ENCODE results near the gene GTF2F2.
A peak's percentile ranks its signal among the peaks of the same experiment; 100 is the strongest.
"Not testable (repeated sequence)": the region's sequence is repeated elsewhere in the genome, so short reads cannot be mapped to it uniquely, and the experiment has no call there.

The GTF2F2 gene

GRCh38 chr13:45185286-45185685 is 65.0 kb downstream of the GTF2F2 start:
- Histone ChIP-seq H3F3A (ENCODE audit: insufficient read depth, low read length) (no peaks in the 10 kb centered on the region; the same call in 1 of the 2 replicates), H3K4me2 (ENCODE audit: low read length) (no peak overlapping the region), H2AFZ (ENCODE audit: low read length) (no peak overlapping the region), H3K4me1 (ENCODE audit: insufficient read depth, low read length, severe bottlenecking) (peaks cover 11% of the 10 kb centered on the region), H3K27ac (ENCODE audit: low read depth, low read length, poor library complexity, severe bottlenecking) (peak overlapping the region; percentile 56), H3K4me3 (ENCODE audit: low read depth, low read length, poor library complexity, severe bottlenecking) (no peak overlapping the region), H3K9ac (ENCODE audit: low read length) (no peak overlapping the region), H3K79me2 (ENCODE audit: insufficient read depth, low read length) (no peaks in the 10 kb centered on the region), H3K9me2 (ENCODE audit: low read depth, low read length) (no peaks in the 10 kb centered on the region; the same call in 1 of the 2 replicates), H3K9me3 (ENCODE audit: low read length) (no peaks in the 10 kb centered on the region), H3K36me3 (ENCODE audit: insufficient read depth, low read length) (peaks cover 27% of the 10 kb centered on the region; the same call in 1 of the 2 replicates), H3K27me3 (ENCODE audit: insufficient read depth, low read length) (no peaks in the 10 kb centered on the region), H4K20me1 (ENCODE audit: insufficient read depth, low read length) (no peaks in the 10 kb centered on the region)
- TF ChIP-seq EZH2 (IDR thresholded peaks at IDR 0.05; ENCODE audit: borderline replicate concordance, low read length) (no peak), CTCF (IDR thresholded peaks at IDR 0.05; ENCODE audit: low read length) (no peak)

- not testable (repeated sequence) for H3F3A ChIP-seq (ENCODE audit: insufficient read depth, low read length); H3K4me2 ChIP-seq (ENCODE audit: low read length); H3K27ac ChIP-seq (ENCODE audit: low read depth, low read length, poor library complexity, severe bottlenecking); H2AFZ ChIP-seq (ENCODE audit: low read length); H4K20me1 ChIP-seq (ENCODE audit: insufficient read depth, low read length); H3K9ac ChIP-seq (ENCODE audit: low read length); H3K27me3 ChIP-seq (ENCODE audit: insufficient read depth, low read length); H3K9me2 ChIP-seq (ENCODE audit: low read depth, low read length); H3K79me2 ChIP-seq (ENCODE audit: insufficient read depth, low read length); H3K9me3 ChIP-seq (ENCODE audit: low read length); H3K4me3 ChIP-seq (ENCODE audit: low read depth, low read length, poor library complexity, severe bottlenecking)
- Histone ChIP-seq H3K36me3 (ENCODE audit: insufficient read depth, low read length) (peaks cover 20% of the 10 kb centered on the region; the same call in 1 of the 2 replicates), H3K4me1 (ENCODE audit: insufficient read depth, low read length, severe bottlenecking) (peaks cover 11% of the 10 kb centered on the region)
Measured at GRCh38 chr13:45189077-45189476, 68.8 kb downstream of the GTF2F2 start.

- not testable (repeated sequence) for H3K4me2 ChIP-seq (ENCODE audit: low read length); H3K4me1 ChIP-seq (ENCODE audit: insufficient read depth, low read length, severe bottlenecking); H3K4me3 ChIP-seq (ENCODE audit: low read depth, low read length, poor library complexity, severe bottlenecking); H3K9me2 ChIP-seq (ENCODE audit: low read depth, low read length); H3K27ac ChIP-seq (ENCODE audit: low read depth, low read length, poor library complexity, severe bottlenecking); H2AFZ ChIP-seq (ENCODE audit: low read length); H3K9ac ChIP-seq (ENCODE audit: low read length); H4K20me1 ChIP-seq (ENCODE audit: insufficient read depth, low read length); H3K27me3 ChIP-seq (ENCODE audit: insufficient read depth, low read length); H3K9me3 ChIP-seq (ENCODE audit: low read length); H3K79me2 ChIP-seq (ENCODE audit: insufficient read depth, low read length); H3F3A ChIP-seq (ENCODE audit: insufficient read depth, low read length)
- peaks cover 18% of the 10 kb centered on the region; the same call in 1 of the 2 replicates for H3K36me3 ChIP-seq (ENCODE audit: insufficient read depth, low read length)
Measured at GRCh38 chr13:45189511-45189910, 69.2 kb downstream of the GTF2F2 start.

- H2AFZ ChIP-seq (ENCODE audit: low read length) = no peak overlapping the region
- no peaks in the 10 kb centered on the region for H3F3A ChIP-seq (ENCODE audit: insufficient read depth, low read length)
- H3K79me2 ChIP-seq (ENCODE audit: insufficient read depth, low read length) = no peaks in the 10 kb centered on the region
- no peaks in the 10 kb centered on the region for H3K27me3 ChIP-seq (ENCODE audit: insufficient read depth, low read length)
- no peak overlapping the region for H3K4me2 ChIP-seq (ENCODE audit: low read length)
- no peaks in the 10 kb centered on the region; the same call in 1 of the 2 replicates for H3K9me2 ChIP-seq (ENCODE audit: low read depth, low read length)
- no peak overlapping the region for H3K4me3 ChIP-seq (ENCODE audit: low read depth, low read length, poor library complexity, severe bottlenecking)
- no peaks in the 10 kb centered on the region for H3K9me3 ChIP-seq (ENCODE audit: low read length)
- H3K9ac ChIP-seq (ENCODE audit: low read length) = no peak overlapping the region
- H4K20me1 ChIP-seq (ENCODE audit: insufficient read depth, low read length) = no peaks in the 10 kb centered on the region
- no peak overlapping the region for H3K27ac ChIP-seq (ENCODE audit: low read depth, low read length, poor library complexity, severe bottlenecking)
- no peaks in the 10 kb centered on the region for H3K4me1 ChIP-seq (ENCODE audit: insufficient read depth, low read length, severe bottlenecking)
- H3K36me3 ChIP-seq (ENCODE audit: insufficient read depth, low read length) = peaks cover 9% of the 10 kb centered on the region; the same call in 1 of the 2 replicates
- no peak for TF ChIP-seq CTCF (IDR thresholded peaks at IDR 0.05; ENCODE audit: low read length)
- no peak for TF ChIP-seq EZH2 (IDR thresholded peaks at IDR 0.05; ENCODE audit: borderline replicate concordance, low read length)
Measured at GRCh38 chr13:45191874-45192273, 71.6 kb downstream of the GTF2F2 start.

Measured in OCI-LY1 (cell line).